ENCODE results near the gene SLIT1. TPM values are rescaled to one million over a fixed set of nuclear protein-coding genes. Genes with fewer than 3 reads are reported as not detected.

SLIT1 gene
- total and polyA plus RNA-seq, 2 of the 8 experiments (the other 6 are each of a cell fraction or from before 2014, with no cell fraction given): 0.70 to 0.88 TPM

DNA sequence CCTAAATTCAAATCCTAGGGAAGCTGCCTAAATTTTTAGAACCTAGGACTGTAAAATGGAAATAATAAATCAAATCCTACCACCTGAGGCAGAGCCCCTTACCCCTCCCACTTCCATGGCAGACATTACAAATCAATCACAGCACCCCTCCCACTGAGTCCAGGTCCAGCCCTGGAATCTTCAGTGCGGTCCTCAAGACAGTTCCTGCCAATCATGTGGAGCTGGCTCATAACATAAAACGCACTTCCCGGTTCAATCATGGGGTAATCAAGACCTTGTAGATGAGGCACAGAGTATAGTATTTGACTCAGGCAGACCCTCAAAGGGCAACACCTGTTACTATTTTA, 157.0 kb downstream of the SLIT1 start:
- FAIRE-seq: no peak
- no peak overlapping the region for H3K56ac ChIP-seq (replicated peaks; ENCODE audit: insufficient read length, low read depth, low read length)
- H2BK12ac ChIP-seq (ENCODE audit: low read depth, low read length): no peak overlapping the region
- H4K5ac ChIP-seq (ENCODE audit: insufficient read length, low read depth, low read length): no peak overlapping the region
- H3K23ac ChIP-seq (ENCODE audit: insufficient read length): no peak overlapping the region
- no peaks in the 10 kb centered on the region for H3K79me2 ChIP-seq (ENCODE audit: control insufficient read depth in 1 of 2, insufficient read depth in 2 of 2, low read length in 2 of 2)
- H3K9me3 ChIP-seq (ENCODE audit: insufficient read depth in 2 of 2, low read depth in 1 of 2, low read length in 1 of 2): no peaks in the 10 kb centered on the region
- no peak overlapping the region for H2BK120ac ChIP-seq (replicated peaks; ENCODE audit: low read depth, low read length)
- H3K36me3 ChIP-seq (ENCODE audit: control insufficient read depth in 2 of 4, insufficient read depth in 4 of 4, low read length in 3 of 4): no peaks in the 10 kb centered on the region
- WGBS, 2 experiments (ENCODE audit: extremely low coverage in 1 of 2, insufficient coverage in 1 of 2, insufficient read length in 1 of 2, insufficient replicate concordance in 2 of 2, low coverage in 1 of 2, low lambda C conversion rate in 2 of 2, missing lambda C conversion rate in 1 of 2): 89% methylated on average over 3 of the region's 3 CpGs; no CpG with 5 or more reads in 1 of the 2 experiments
- H3K9ac ChIP-seq (replicated peaks in 1 of 4; ENCODE audit: extremely low read depth in 1 of 4, low read depth in 3 of 4, low read length in 3 of 4): no peak overlapping the region
- ChIA-PET POLR2A (ENCODE audit: partially characterized antibody) (no interaction called here), CTCF (ENCODE audit: partially characterized antibody) (interaction anchor here (1.5 to 9.9 kb wide), 5 partner anchors 8 to 44 kb away, joined by 4 to 129 read pairs (median 7); no protein-coding TSS in a partner anchor)
- H4K8ac ChIP-seq (ENCODE audit: extremely low read depth, insufficient read depth, low read length): no peak overlapping the region
- no peak overlapping the region for H2BK15ac ChIP-seq (ENCODE audit: low read length)
- no peak overlapping the region for H2BK20ac ChIP-seq (ENCODE audit: low read length)
- no peak overlapping the region for H2AFZ ChIP-seq (ENCODE audit: low read length)
- no peak overlapping the region for H3K4me2 ChIP-seq (ENCODE audit: insufficient read depth in 1 of 2, low read depth in 2 of 2, low read length in 2 of 2)
- no peaks in the 10 kb centered on the region for H3K23me2 ChIP-seq (ENCODE audit: low read depth, low read length)
- H3K4me1 ChIP-seq (replicated peaks in 1 of 4; ENCODE audit: control insufficient read depth in 3 of 4, insufficient read depth in 4 of 4, low read length in 3 of 4): peaks cover 4 to 13% (median 7%) of the 10 kb centered on the region in 4 experiments; a peak in 6 of 7 replicates
- no peak overlapping the region for H3K14ac ChIP-seq (ENCODE audit: insufficient read length)
- no peaks in the 10 kb centered on the region for H4K20me1 ChIP-seq (replicated peaks in 1 of 2; ENCODE audit: control insufficient read depth in 1 of 2, insufficient read depth in 2 of 2, low read length in 2 of 2)
- no peak overlapping the region for H4K91ac ChIP-seq (replicated peaks; ENCODE audit: insufficient read length, low read length)
- H3K27me3 ChIP-seq (replicated peaks in 1 of 4; ENCODE audit: control insufficient read depth in 3 of 4, extremely low read depth in 1 of 4, insufficient read depth in 3 of 4, low read length in 3 of 4): no peaks in the 10 kb centered on the region
- H2AK5ac ChIP-seq (ENCODE audit: low read depth, low read length): no peak overlapping the region
- no peak overlapping the region for H3K18ac ChIP-seq (ENCODE audit: extremely low read depth, low read length)
- H3K4ac ChIP-seq (replicated peaks; ENCODE audit: insufficient read length, low read depth, low read length): no peak overlapping the region
- H2BK5ac ChIP-seq (ENCODE audit: low read depth, low read length): no peak overlapping the region
- no peak for DNase-seq (ENCODE audit: low read depth in 1 of 2, low spot score in 2 of 2)
- H3K27ac ChIP-seq (ENCODE audit: low read depth, low read length): no peak overlapping the region
- H3K79me1 ChIP-seq (ENCODE audit: low read depth, low read length): no peaks in the 10 kb centered on the region
- H3K4me3 ChIP-seq (ENCODE audit: extremely low read depth in 1 of 4, insufficient read depth in 2 of 4, low read depth in 3 of 4, low read length in 4 of 4): no peak overlapping the region
- TF ChIP-seq SIRT6 (IDR thresholded peaks at IDR 0.05; ENCODE audit: low read length) (no peak), ASH2L (IDR thresholded peaks at IDR 0.05; ENCODE audit: low read length) (no peak), KDM4A (IDR thresholded peaks at IDR 0.05; ENCODE audit: low read depth, low read length, severe bottlenecking) (no peak), KDM1A (IDR thresholded peaks at IDR 0.05; ENCODE audit: borderline replicate concordance, low read length) (no peak), BCL11A (IDR thresholded peaks at IDR 0.05; ENCODE audit: low read depth in 2 of 2, low read length in 2 of 2) (no peak), FOSL1 (IDR thresholded peaks at IDR 0.05; ENCODE audit: insufficient read depth, low read depth, low read length) (no peak), SP1 (IDR thresholded peaks at IDR 0.05; ENCODE audit: low read depth, low read length) (no peak), GTF2F1 (IDR thresholded peaks at IDR 0.05; ENCODE audit: borderline replicate concordance, low read depth, low read length) (no peak), HDAC2 (IDR thresholded peaks at IDR 0.05; ENCODE audit: borderline replicate concordance in 1 of 2, low read depth in 2 of 2, low read length in 2 of 2) (no peak), RXRA (IDR thresholded peaks at IDR 0.05; ENCODE audit: insufficient read depth, low read depth, low read length) (no peak), MAFK (IDR thresholded peaks at IDR 0.05; ENCODE audit: low read depth, low read length) (no peak), ZNF274 (IDR thresholded peaks at IDR 0.05; ENCODE audit: borderline replicate concordance, extremely low read depth, low read length) (no peak), SUZ12 (IDR thresholded peaks at IDR 0.05; ENCODE audit: low read length) (no peak), SP2 (IDR thresholded peaks at IDR 0.05; ENCODE audit: low read length) (no peak)
- TF ChIP-seq, protein P1, sequence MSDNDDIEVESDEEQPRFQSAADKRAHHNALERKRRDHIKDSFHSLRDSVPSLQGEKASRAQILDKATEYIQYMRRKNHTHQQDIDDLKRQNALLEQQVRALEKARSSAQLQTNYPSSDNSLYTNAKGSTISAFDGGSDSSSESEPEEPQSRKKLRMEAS (IDR thresholded peaks at IDR 0.05): no peak

All from H1 (cell line).